NCI-H2171 (cell line): ENCODE results near the gene YIPF5.

ENCODE experiments used
- DNase-seq: peaks from one replicate; lab custom pipeline; 2025; lab: John Stamatoyannopoulos, UW

The YIPF5 gene

GRCh38 chr5:144179226-144179625 lies 8.8 kb upstream of the YIPF5 start:
- DNase-seq: no peak

- no peak for DNase-seq
Observed at GRCh38 chr5:144177548-144177947, 7.1 kb upstream of the YIPF5 start.

GRCh38 chr5:144173766-144174165 lies 3.3 kb upstream of the YIPF5 start:
- DNase-seq: no peak

- DNase-seq: no peak
Observed at GRCh38 chr5:144169904-144170275, 569 bp downstream of the YIPF5 start.

- no peak for DNase-seq
Observed at GRCh38 chr5:144167998-144168397, 2.5 kb downstream of the YIPF5 start.

- DNase-seq: no peak
Observed at GRCh38 chr5:144166696-144167095, 3.8 kb downstream of the YIPF5 start.

GRCh38 chr5:144162686-144163085 lies 7.8 kb downstream of the YIPF5 start:
- no peak for DNase-seq

GRCh38 chr5:144156767-144157171 lies 13.7 kb downstream of the YIPF5 start:
- no peak for DNase-seq

GRCh38 chr5:144151026-144151425 lies 19.4 kb downstream of the YIPF5 start:
- no peak for DNase-seq

GRCh38 chr5:144144956-144145751 lies 25.3 kb downstream of the YIPF5 start:
- no peak for DNase-seq

GRCh38 chr5:144143625-144144024 lies 26.8 kb downstream of the YIPF5 start:
- no peak for DNase-seq

GRCh38 chr5:144142824-144143162 lies 27.7 kb downstream of the YIPF5 start:
- DNase-seq: no peak

GRCh38 chr5:144142139-144142823 lies 28.2 kb downstream of the YIPF5 start:
- DNase-seq: no peak

- DNase-seq: no peak
Observed at GRCh38 chr5:144141585-144141984, 28.9 kb downstream of the YIPF5 start.

- DNase-seq: no peak
Observed at GRCh38 chr5:144139586-144139985, 30.9 kb downstream of the YIPF5 start.

- no peak for DNase-seq
Observed at GRCh38 chr5:144135113-144135762, 35.2 kb downstream of the YIPF5 start.

- no peak for DNase-seq
Observed at GRCh38 chr5:144134194-144134826, 36.1 kb downstream of the YIPF5 start.

GRCh38 chr5:144133050-144133633 lies 37.3 kb downstream of the YIPF5 start:
- DNase-seq: no peak

- no peak for DNase-seq
Observed at GRCh38 chr5:144131261-144131660, 39.2 kb downstream of the YIPF5 start.

GRCh38 chr5:144130306-144130705 lies 40.2 kb downstream of the YIPF5 start:
- DNase-seq: no peak

- DNase-seq: no peak
Observed at GRCh38 chr5:144128844-144129243, 41.6 kb downstream of the YIPF5 start.

GRCh38 chr5:144126707-144127106 lies 43.8 kb downstream of the YIPF5 start:
- DNase-seq: no peak
